Ovary (tissue), 3 donors: ENCODE data around the gene MYO5B.

Experiments used
- EP300 ChIP-seq: sonication (generic); formaldehyde crosslinking; IDR thresholded peaks from one replicate; pipeline ENCODE4 v1.6.1; 2017; ENCODE audit warnings: antibody characterized with exemption
- POLR2A ChIP-seq: fragments of 450-650 bp; IDR thresholded peaks from one replicate; pipeline ENCODE4 v1.6.1; 2017; ENCODE audit warnings: antibody characterized with exemption, mild to moderate bottlenecking, moderate library complexity
- TF ChIP-seq, protein P1 (sequence below), 3 donors: fragments of 450-650 bp in 2 of 3; fragments of 200-600 bp in 1 of 3; IDR thresholded peaks; one replicate each; pipeline versions ENCODE4 v1.5.1 to v1.8.0; 2016 to 2022; ENCODE audit warnings: antibody characterized with exemption in 3 of 3, mild to moderate bottlenecking in 1 of 3
- donor health status: DM: no; HTN: no; CAD: no.

DNA sequence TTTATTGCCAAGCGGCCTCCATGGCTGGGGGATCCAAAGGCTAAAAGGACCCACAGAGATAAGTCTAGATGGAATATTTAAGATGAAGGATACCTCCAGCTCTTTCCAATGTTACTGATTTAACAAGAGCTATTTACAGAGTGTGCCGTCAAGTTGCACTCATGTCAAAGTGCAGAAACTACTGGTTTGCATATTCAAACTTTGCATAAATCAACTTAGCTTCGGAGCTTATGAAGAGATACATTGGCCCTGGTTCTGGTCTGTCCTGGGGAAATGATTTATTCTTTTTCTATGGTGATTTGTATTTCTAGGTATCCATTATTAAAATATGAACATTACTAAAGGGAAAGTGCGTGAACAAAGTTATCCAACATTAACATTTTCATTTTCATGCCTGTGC lies 14.4 kb upstream of the MYO5B start:
- no peak for TF ChIP-seq POLR2A
- TF ChIP-seq EP300 = no peak
- TF ChIP-seq, protein P1, sequence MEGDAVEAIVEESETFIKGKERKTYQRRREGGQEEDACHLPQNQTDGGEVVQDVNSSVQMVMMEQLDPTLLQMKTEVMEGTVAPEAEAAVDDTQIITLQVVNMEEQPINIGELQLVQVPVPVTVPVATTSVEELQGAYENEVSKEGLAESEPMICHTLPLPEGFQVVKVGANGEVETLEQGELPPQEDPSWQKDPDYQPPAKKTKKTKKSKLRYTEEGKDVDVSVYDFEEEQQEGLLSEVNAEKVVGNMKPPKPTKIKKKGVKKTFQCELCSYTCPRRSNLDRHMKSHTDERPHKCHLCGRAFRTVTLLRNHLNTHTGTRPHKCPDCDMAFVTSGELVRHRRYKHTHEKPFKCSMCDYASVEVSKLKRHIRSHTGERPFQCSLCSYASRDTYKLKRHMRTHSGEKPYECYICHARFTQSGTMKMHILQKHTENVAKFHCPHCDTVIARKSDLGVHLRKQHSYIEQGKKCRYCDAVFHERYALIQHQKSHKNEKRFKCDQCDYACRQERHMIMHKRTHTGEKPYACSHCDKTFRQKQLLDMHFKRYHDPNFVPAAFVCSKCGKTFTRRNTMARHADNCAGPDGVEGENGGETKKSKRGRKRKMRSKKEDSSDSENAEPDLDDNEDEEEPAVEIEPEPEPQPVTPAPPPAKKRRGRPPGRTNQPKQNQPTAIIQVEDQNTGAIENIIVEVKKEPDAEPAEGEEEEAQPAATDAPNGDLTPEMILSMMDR (IDR thresholded peaks at IDR 0.05) = no peak
